K562 (cell line): ENCODE measurements around the gene ZNF143. TPM values are rescaled to one million over a fixed set of nuclear protein-coding genes. Genes with fewer than 3 reads are reported as not detected.

Experiments used
- ATAC-seq: fragments of 200-7000 bp; cut with Tn5 transposase; 3 replicates; pipeline ENCODE4 v1.9.1; 2020; ENCODE audit warnings: moderate library complexity
- BruUV-seq: library from RNA; stranded (reverse); fragments of 400-500 nt; replicated peaks from 2 replicates; lab custom pipeline; 2021; lab: Mats Ljungman, UMichigan
- CTCF ChIA-PET: fragments of 300-600 bp; formaldehyde crosslinking; extraction: SDS; loops from one replicate; lab custom pipeline; 2021; ENCODE audit warnings: low intra/inter-chr PET ratio; lab: Yijun Ruan, JAX
- POLR2A ChIA-PET: fragments of 300-600, 350-650 bp; sonication (Branson Sonifier 250); formaldehyde crosslinking; extraction: SDS; loops from one replicate; lab custom pipeline; 2021; ENCODE audit warnings: antibody characterized with exemption, inconsistent platforms; lab: Yijun Ruan, JAX
- DNase-seq, 4 experiments: peaks; one replicate each; pipeline versions ENCODE4 v3.0.0 to v3.0.0-alpha.2; 2011 to 2018; ENCODE audit warnings: low spot score in 3 of 4, mixed read lengths in 3 of 4; ENCODE audit errors: extremely low read depth in 1 of 4
- FAIRE-seq: peaks from 2 replicates; lab custom pipeline; 2011; peaks lifted over from hg19 to GRCh38; lab: Jason Lieb, UNC
- H2AFZ ChIP-seq: 2 replicates; pipeline ENCODE4 v1.6.0; 2011; ENCODE audit warnings: low read depth, low read length, control low read depth, inconsistent platforms
- H3K27ac ChIP-seq: fragments of 200-600 bp; 3 replicates; pipeline ENCODE4 v1.8.0; 2011; ENCODE audit warnings: low read depth, mild to moderate bottlenecking, control low read depth, inconsistent platforms, low read length, moderate library complexity, mixed read lengths; ENCODE audit errors: extremely low read depth
- H3K27me3 ChIP-seq, 2 experiments: fragments of 300-600 bp in 1 of 2; 2 replicates in 1 of 2; 3 replicates in 1 of 2; pipeline versions ENCODE4 v1.6.0 to v1.8.0; 2011; ENCODE audit warnings: inconsistent platforms in 2 of 2, low read length in 2 of 2, mild to moderate bottlenecking in 1 of 2, mixed read lengths in 1 of 2, moderate library complexity in 1 of 2; ENCODE audit not compliant: control insufficient read depth in 2 of 2, insufficient read depth in 2 of 2
- H3K36me3 ChIP-seq: fragments of 300-600 bp; 3 replicates; pipeline ENCODE4 v1.8.0; 2011; ENCODE audit warnings: mild to moderate bottlenecking, low read length, inconsistent platforms; ENCODE audit not compliant: control insufficient read depth, insufficient read depth
- H3K4me1 ChIP-seq, 2 experiments: fragments of 200-600 bp in 1 of 2; replicated peaks in 1 of 2; 2 replicates in 1 of 2; 3 replicates in 1 of 2; pipeline versions ENCODE4 v1.5.1 to v1.8.0; 2011; ENCODE audit warnings: inconsistent platforms in 2 of 2, low read length in 2 of 2, mild to moderate bottlenecking in 1 of 2, mixed read lengths in 1 of 2, moderate library complexity in 1 of 2; ENCODE audit not compliant: control insufficient read depth in 2 of 2, insufficient read depth in 2 of 2
- H3K4me2 ChIP-seq: 2 replicates; pipeline ENCODE4 v1.6.1; 2011; ENCODE audit warnings: low read length, control low read depth, inconsistent platforms, mixed read lengths; ENCODE audit not compliant: insufficient read depth
- H3K4me3 ChIP-seq: fragments of 200-600 bp; sonication (generic), shearing (Covaris generic); 2 replicates; pipeline ENCODE4 v1.5.1; 2016; ENCODE audit warnings: control low read depth, inconsistent platforms
- H3K79me2 ChIP-seq: fragments of 200-600 bp; 3 replicates; pipeline ENCODE4 v1.8.0; 2011; ENCODE audit warnings: low read length, inconsistent platforms; ENCODE audit not compliant: control insufficient read depth, insufficient read depth
- H3K9ac ChIP-seq, 2 experiments: 2 replicates each; pipeline versions ENCODE4 v1.6.0 to v1.6.1; 2011; ENCODE audit warnings: low read depth in 2 of 2, low read length in 2 of 2, control low read depth in 1 of 2, inconsistent platforms in 1 of 2, mild to moderate bottlenecking in 1 of 2, mixed read lengths in 1 of 2; ENCODE audit not compliant: insufficient read depth in 1 of 2
- H3K9me1 ChIP-seq: one replicate; pipeline ENCODE4 v1.6.0; 2011; ENCODE audit warnings: inconsistent platforms, mild to moderate bottlenecking, low read length, moderate library complexity; ENCODE audit not compliant: control insufficient read depth, insufficient read depth
- H3K9me3 ChIP-seq: replicated peaks from 2 replicates; pipeline ENCODE4 v1.5.1; 2011; ENCODE audit warnings: low read depth, low read length, inconsistent platforms; ENCODE audit not compliant: control insufficient read depth, insufficient read depth
- H4K20me1 ChIP-seq: replicated peaks from 2 replicates; pipeline ENCODE4 v1.6.1; 2011; ENCODE audit warnings: low read length, inconsistent platforms, mixed read lengths; ENCODE audit not compliant: control insufficient read depth, insufficient read depth
- BCLAF1 ChIP-seq, 2 experiments: fragments of 450-650 bp in 1 of 2; IDR thresholded peaks; 2 replicates each; pipeline ENCODE4 v1.6.1; 2011 to 2017; ENCODE audit warnings: low read depth in 2 of 2, antibody characterized with exemption in 1 of 2, borderline replicate concordance in 1 of 2, low read length in 1 of 2, mild to moderate bottlenecking in 1 of 2, mixed read lengths in 1 of 2; ENCODE audit not compliant: control insufficient read depth in 1 of 2
- CBX5 ChIP-seq: IDR thresholded peaks from 2 replicates; pipeline ENCODE4 v1.6.1; 2014; ENCODE audit warnings: low read depth, borderline replicate concordance
- CBX8 ChIP-seq: fragments of 200-600 bp; sonication (generic); IDR thresholded peaks from 2 replicates; pipeline ENCODE4 v1.6.1; 2012; ENCODE audit warnings: borderline replicate concordance, mixed run types, low read depth, mild to moderate bottlenecking, moderate library complexity, mixed read lengths, low read length, control low read depth, inconsistent platforms; ENCODE audit not compliant: poor library complexity, severe bottlenecking; ENCODE audit errors: extremely low read depth
- DLX4 ChIP-seq: fragments of 250-450 bp; sonication (Bioruptor Pico); IDR thresholded peaks from 2 replicates; pipeline ENCODE4 v1.6.1; 2021; ENCODE audit warnings: mild to moderate bottlenecking
- KAT7 ChIP-seq: sonication (generic); formaldehyde crosslinking; IDR thresholded peaks from 2 replicates; pipeline ENCODE4 v1.8.0; 2022; ENCODE audit warnings: missing genetic modification reagents, mild to moderate bottlenecking, borderline replicate concordance
- SUPT5H ChIP-seq: fragments of 450-650 bp; IDR thresholded peaks from 2 replicates; pipeline ENCODE4 v1.6.1; 2016
- THAP12 ChIP-seq: fragments of 250-450 bp; sonication (Bioruptor Pico); IDR thresholded peaks from 2 replicates; pipeline ENCODE4 v1.9.0; 2021; ENCODE audit warnings: mild to moderate bottlenecking, inconsistent platforms
- THAP7 ChIP-seq: fragments of 250-450 bp; sonication (Bioruptor Pico); IDR thresholded peaks from 2 replicates; pipeline ENCODE4 v1.5.0; 2021
- ZNF584 ChIP-seq: fragments of 200-800 bp; sonication (Bioruptor generic); IDR thresholded peaks from 2 replicates; pipeline ENCODE4 v1.6.1; 2016; ENCODE audit warnings: low read depth, mild to moderate bottlenecking, missing genetic modification characterization, missing compliant biosample characterization
- WGBS: fragments of 100-300 bp; shearing (Covaris generic); methylation state at CpG from one replicate; pipeline ENCODE4 v1.1.6; 2016; ENCODE audit warnings: low coverage, mixed read lengths; ENCODE audit not compliant: insufficient coverage; ENCODE audit errors: missing lambda C conversion rate; 5-methylcytosine and 5-hydroxymethylcytosine counted together
- in situ Hi-C: fragments of 300-500 bp; cut with MboI; formaldehyde crosslinking; loops from 4 replicates; pipeline ENCODE4 v1.15.0; 2018; ENCODE audit warnings: inconsistent platforms, mixed read lengths
- intact Hi-C: fragments of 100-400 bp; cut with micrococcal nuclease; formaldehyde crosslinking; loops from 2 replicates; pipeline ENCODE4 v1.14.2; 2022
- polyA plus RNA-seq, 8 experiments: library from polyadenylated mRNA; depleted of rRNA in 4 of 8; stranded (reverse) in 5 of 8; unstranded in 3 of 8; fragments of >200 nt; fragmentation: Nextera tagmentation in 2 of 8; fragmentation: Illumina TruSeq in 1 of 8; extraction: Ambion mirVana in 2 of 8; extraction: Trizol in 1 of 8; gene quantifications; 2 replicates each; pipeline versions ENCODE4 v1.2.1 to v1.2.3, GENCODE V29; 2011 to 2014; ENCODE audit warnings: inconsistent platforms in 1 of 8, missing spikeins in 1 of 8
- total RNA-seq, 7 experiments: library from RNA; depleted of rRNA in 6 of 7; stranded (reverse); fragments of >200 nt in 6 of 7; fragmentation: Illumina TruSeq in 2 of 7; extraction: Trizol in 2 of 7; gene quantifications; 2 replicates each; pipeline versions ENCODE4 v1.2.1 to v1.2.3, GENCODE V29; 2011 to 2021; ENCODE audit warnings: low replicate concordance in 1 of 7

ZNF143 gene
- total and polyA plus RNA-seq, 9 of the 15 experiments (the other 6 are each of a cell fraction or from before 2014, with no cell fraction given): 18.4 to 58.5 (median 27.1) TPM

- TF ChIP-seq CBX5: no peak
Observed at GRCh38 chr11:9459667-9460321, 1.0 kb upstream of the ZNF143 start (continued).

- peak; percentile 84 for ATAC-seq
- no TSS peak for BruUV-seq
- H2AFZ ChIP-seq: peak overlapping the region; percentile 65; the same call in 1 of the 2 replicates
- TF ChIP-seq THAP12 (CRISPR knock-in tag) (peak; percentile 41; the same call in 1 of the 2 replicates), ZNF584 (CRISPR knock-in tag) (peak; percentile 56; the same call in 1 of the 2 replicates), KAT7 (CRISPR knock-in tag) (0 out of 2 replicates have a peak, but pooled peaks have one; percentile 51), DLX4 (CRISPR knock-in tag) (no peak), THAP7 (CRISPR knock-in tag) (no peak), BCLAF1 (IDR thresholded peaks at IDR 0.05; ENCODE audit: borderline replicate concordance in 1 of 2, control insufficient read depth in 1 of 2, low read depth in 2 of 2, low read length in 1 of 2) (peak in 1 of 2 experiments; percentile 70; a peak in 1 of 4 replicates), SUPT5H (peak; percentile 81), CBX8 (no peak)
Observed at GRCh38 chr11:9461063-9461759, 399 bp downstream of the ZNF143 start.

More at GRCh38 chr11:9461063-9461759, 399 bp downstream of the ZNF143 start:
- in situ Hi-C loops (no loop called here), intact Hi-C loops (loop anchor here (5.0 to 10.0 kb wide), 2 partner anchors 114 to 151 kb away; partner anchors contain the start of gene WEE1)
- FAIRE-seq (no peak), DNase-seq (peak; percentile 82 to 89 (median 84))
- Histone ChIP-seq H3K36me3 (0 out of 3 replicates have a peak, but pooled peaks cover 2% of the 10 kb centered on the region), H3K79me2 (peaks cover 58% of the 10 kb centered on the region), H3K27ac (peak overlapping the region; percentile 96), H3K4me2 (peak overlapping the region; percentile 74; the same call in 1 of the 2 replicates), H3K4me3 (peak overlapping the region; percentile 79), H3K9me1 (no peaks in the 10 kb centered on the region), H3K9ac (peak overlapping the region; percentile 93 to 96), H3K27me3 (no peaks in the 10 kb centered on the region), H4K20me1 (no peaks in the 10 kb centered on the region), H3K9me3 (no peaks in the 10 kb centered on the region), H3K4me1 (peaks cover 13 to 15% of the 10 kb centered on the region in 2 experiments; a peak in 4 of 5 replicates)
- ChIA-PET CTCF (interaction anchor here (0.6 kb wide), 1 partner anchor 152 kb away, joined by 3 read pairs; no protein-coding TSS in a partner anchor), POLR2A (interaction anchor here (0.6 to 4.6 kb wide), 54 partner anchors 9 to 366 kb away, joined by 3 to 45 read pairs (median 5); partner anchors contain the start of genes DENND5A, IPO7, TMEM41B and WEE1)
- WGBS: under 1% methylated on average over 54 of the region's 57 CpGs
